ENCODE data around the gene HNRNPM. TPM values are rescaled to one million over a fixed set of nuclear protein-coding genes. Genes with fewer than 3 reads are reported as not detected.

The HNRNPM gene
- total and polyA plus RNA-seq, 2 experiments from 2014 or later = 79.1 to 246 TPM

DNA sequence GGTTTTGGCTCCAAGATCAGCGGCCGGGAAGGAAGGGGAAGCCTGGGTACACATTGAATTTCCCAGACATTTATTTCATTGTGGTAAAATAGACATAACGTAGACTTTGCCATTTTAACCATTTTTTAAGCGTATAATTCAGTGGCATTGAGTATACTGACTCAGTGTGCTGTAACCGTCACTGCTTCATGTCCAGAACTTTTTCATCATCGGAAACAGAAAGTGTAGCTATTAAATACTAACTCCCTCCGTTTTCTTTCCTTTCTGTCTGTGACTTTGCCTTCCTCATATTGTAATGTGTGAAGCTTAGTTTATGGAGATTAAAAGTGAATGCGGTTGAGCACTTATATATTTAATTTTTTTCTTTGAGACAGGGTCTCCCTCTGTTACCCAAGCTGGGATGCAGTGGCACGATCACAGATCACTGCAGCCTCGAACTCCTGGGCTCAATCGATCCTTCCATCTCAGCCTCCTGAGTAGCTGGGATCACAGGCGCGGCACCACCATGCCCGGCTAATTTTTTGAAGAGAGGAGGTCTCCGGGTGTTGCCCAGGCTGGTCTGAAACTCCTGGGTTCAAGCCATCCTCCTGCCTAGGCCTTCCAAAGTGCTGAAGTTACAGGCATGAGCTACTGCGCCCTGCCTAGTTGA lies 1.4 kb downstream of the HNRNPM start:
- TF ChIP-seq, protein P1, sequence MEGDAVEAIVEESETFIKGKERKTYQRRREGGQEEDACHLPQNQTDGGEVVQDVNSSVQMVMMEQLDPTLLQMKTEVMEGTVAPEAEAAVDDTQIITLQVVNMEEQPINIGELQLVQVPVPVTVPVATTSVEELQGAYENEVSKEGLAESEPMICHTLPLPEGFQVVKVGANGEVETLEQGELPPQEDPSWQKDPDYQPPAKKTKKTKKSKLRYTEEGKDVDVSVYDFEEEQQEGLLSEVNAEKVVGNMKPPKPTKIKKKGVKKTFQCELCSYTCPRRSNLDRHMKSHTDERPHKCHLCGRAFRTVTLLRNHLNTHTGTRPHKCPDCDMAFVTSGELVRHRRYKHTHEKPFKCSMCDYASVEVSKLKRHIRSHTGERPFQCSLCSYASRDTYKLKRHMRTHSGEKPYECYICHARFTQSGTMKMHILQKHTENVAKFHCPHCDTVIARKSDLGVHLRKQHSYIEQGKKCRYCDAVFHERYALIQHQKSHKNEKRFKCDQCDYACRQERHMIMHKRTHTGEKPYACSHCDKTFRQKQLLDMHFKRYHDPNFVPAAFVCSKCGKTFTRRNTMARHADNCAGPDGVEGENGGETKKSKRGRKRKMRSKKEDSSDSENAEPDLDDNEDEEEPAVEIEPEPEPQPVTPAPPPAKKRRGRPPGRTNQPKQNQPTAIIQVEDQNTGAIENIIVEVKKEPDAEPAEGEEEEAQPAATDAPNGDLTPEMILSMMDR (IDR thresholded peaks at IDR 0.05; ENCODE audit: low read depth, low read length) = no peak
- no peaks in the 10 kb centered on the region for H3K9me3 ChIP-seq (ENCODE audit: low read depth)
- H3K36me3 ChIP-seq = peaks cover 8% of the 10 kb centered on the region
- peak overlapping the region; percentile 99 for H3K27ac ChIP-seq
- no peaks in the 10 kb centered on the region for H3K27me3 ChIP-seq
- H3K4me1 ChIP-seq (ENCODE audit: low read depth) = peaks cover 32% of the 10 kb centered on the region
- DNase-seq (ENCODE audit: low read depth in 1 of 2, low spot score in 1 of 2) = no peak
- peak overlapping the region; percentile 99 for H3K4me3 ChIP-seq

DNA sequence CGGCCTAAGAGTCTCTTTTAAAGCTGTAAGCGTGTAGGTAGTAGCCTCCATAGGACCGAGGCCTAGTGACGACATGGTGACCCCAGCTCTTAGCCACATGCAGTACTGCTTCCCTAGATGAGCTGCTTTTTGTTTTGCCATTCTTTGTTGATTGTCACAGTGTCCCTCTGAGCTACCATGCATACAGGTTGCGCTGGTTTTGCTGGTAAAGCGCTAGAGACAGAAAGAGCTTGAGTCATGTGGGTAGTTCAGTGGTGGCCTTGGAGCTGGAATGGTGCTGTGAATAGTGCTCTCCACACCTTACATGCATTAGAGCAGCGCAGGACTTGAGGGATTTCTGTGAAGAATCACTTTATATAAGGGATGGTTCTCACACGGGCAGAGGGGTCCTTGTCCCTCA lies 5.1 kb downstream of the HNRNPM start:
- no peak for DNase-seq (ENCODE audit: low read depth in 1 of 2, low spot score in 1 of 2)
- H3K4me1 ChIP-seq (ENCODE audit: low read depth) = peaks cover 32% of the 10 kb centered on the region
- TF ChIP-seq, protein P1 (IDR thresholded peaks at IDR 0.05; ENCODE audit: low read depth, low read length) = no peak

DNA sequence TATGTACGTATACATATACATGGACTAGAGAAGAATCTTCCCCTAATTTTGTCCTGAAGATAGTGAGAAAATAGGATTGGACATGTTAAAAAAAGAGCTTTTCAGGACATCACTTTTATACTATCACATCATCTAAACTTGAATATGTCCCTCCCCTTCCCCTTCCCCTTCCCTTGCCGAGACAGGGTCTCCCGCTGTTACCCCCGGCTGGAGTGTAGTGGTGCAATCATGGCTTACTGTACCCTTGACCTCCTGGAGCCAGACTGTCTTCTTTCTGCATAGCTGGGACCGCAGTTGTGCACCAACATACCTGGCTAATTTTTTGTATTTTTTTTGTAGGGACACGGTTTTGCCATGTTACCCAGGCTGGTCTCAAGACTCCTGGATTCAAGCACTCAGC lies 6.6 kb downstream of the HNRNPM start:
- Histone ChIP-seq H3K4me1 (ENCODE audit: low read depth) (peaks cover 26% of the 10 kb centered on the region), H3K9me3 (ENCODE audit: low read depth) (no peaks in the 10 kb centered on the region), H3K36me3 (peaks cover 15% of the 10 kb centered on the region), H3K27ac (peak overlapping the region; percentile 56), H3K4me3 (no peak overlapping the region), H3K27me3 (no peaks in the 10 kb centered on the region)
- TF ChIP-seq, protein P1 (IDR thresholded peaks at IDR 0.05; ENCODE audit: low read depth, low read length) = no peak
- DNase-seq (ENCODE audit: low read depth in 1 of 2, low spot score in 1 of 2) = no peak

More for the DNA sequence above, 5.1 kb downstream of the HNRNPM start:
- Histone ChIP-seq H3K27me3 (no peaks in the 10 kb centered on the region), H3K4me3 (no peak overlapping the region), H3K9me3 (ENCODE audit: low read depth) (no peaks in the 10 kb centered on the region), H3K27ac (no peak overlapping the region), H3K36me3 (peaks cover 13% of the 10 kb centered on the region)

DNA sequence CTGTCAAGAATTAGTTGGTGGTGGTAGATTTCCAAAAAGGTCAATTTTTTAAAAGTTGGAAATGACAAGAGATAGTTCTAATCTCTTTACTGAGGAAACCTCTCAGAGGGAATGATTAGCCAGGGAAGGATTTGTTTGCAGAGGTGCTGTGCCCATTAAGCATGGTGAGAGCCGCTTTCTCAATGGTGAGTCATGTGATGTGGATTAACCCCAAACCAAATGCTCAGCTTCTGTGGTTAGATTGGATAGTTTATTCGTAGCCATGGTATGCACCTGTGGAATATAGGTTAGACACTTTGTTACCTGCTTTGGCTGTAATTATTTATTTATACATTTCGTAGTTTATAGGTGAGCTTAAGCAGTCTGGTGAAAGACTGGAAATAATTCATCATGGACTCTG lies 7.1 kb downstream of the HNRNPM start:
- TF ChIP-seq, protein P1 (IDR thresholded peaks at IDR 0.05; ENCODE audit: low read depth, low read length) = no peak
- Histone ChIP-seq H3K36me3 (peaks cover 16% of the 10 kb centered on the region), H3K4me3 (no peak overlapping the region), H3K9me3 (ENCODE audit: low read depth) (no peaks in the 10 kb centered on the region), H3K27me3 (no peaks in the 10 kb centered on the region), H3K27ac (peak overlapping the region; percentile 56), H3K4me1 (ENCODE audit: low read depth) (peaks cover 21% of the 10 kb centered on the region)
- peak in 1 of 2 donors; percentile 36 for DNase-seq (ENCODE audit: low read depth in 1 of 2, low spot score in 1 of 2)

DNA sequence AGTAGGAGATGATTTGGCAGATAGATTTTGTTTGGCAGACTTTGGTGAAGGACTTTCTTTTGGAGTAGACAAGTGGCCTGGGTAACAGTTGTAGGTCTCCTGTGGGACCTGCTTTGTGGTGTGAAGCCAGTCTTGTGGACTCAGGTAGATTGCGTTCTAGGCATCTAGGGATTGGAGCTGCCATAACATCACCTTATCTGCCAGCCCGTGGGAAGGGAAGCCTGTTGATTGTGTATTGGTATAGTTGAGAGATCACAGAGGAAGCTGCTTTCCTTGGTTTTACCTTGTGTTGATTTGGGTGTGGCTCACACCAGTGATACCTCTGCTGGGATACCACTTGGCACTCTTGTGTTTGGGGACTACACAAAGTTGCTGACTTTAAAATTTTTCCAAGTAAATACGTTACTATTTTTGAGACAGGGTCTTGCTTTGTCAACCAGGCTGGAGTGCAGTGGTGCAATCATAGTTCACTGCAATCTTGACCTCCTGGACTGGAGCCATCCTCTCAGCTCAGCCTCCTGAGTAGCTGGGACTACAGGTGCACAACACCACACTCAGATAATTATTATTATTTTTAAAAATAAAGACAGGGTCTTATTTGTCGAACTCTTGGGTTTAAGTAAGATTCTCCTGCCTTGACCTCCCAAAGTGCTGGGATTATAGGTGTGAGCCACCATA lies 7.8 kb downstream of the HNRNPM start:
- no peaks in the 10 kb centered on the region for H3K27me3 ChIP-seq
- no peaks in the 10 kb centered on the region for H3K9me3 ChIP-seq (ENCODE audit: low read depth)
- peaks cover 12% of the 10 kb centered on the region for H3K36me3 ChIP-seq
- no peak overlapping the region for H3K4me3 ChIP-seq
- TF ChIP-seq, protein P1 (IDR thresholded peaks at IDR 0.05; ENCODE audit: low read depth, low read length) = no peak
- peaks cover 15% of the 10 kb centered on the region for H3K4me1 ChIP-seq (ENCODE audit: low read depth)
- H3K27ac ChIP-seq = no peak overlapping the region
- DNase-seq (ENCODE audit: low read depth in 1 of 2, low spot score in 1 of 2) = no peak
